HFFc6 (cell line): ENCODE data around the gene PTS. TPM values are rescaled to one million over a fixed set of nuclear protein-coding genes. Genes with fewer than 3 reads are reported as not detected.
"Not testable (repeated sequence)": the region's sequence is repeated elsewhere in the genome, so short reads cannot be mapped to it uniquely, and the experiment has no call there.

Experiments
- DNase-seq: peaks from one replicate; pipeline ENCODE4 v3.0.0-alpha.2; 2018
- H3K27ac Mint-ChIP-seq: 2 replicates; pipeline ENCODE4 v1.8.0; 2020; ENCODE audit warnings: mild to moderate bottlenecking, mixed read lengths
- H3K27me3 Mint-ChIP-seq: 2 replicates; pipeline ENCODE4 v1.8.0; 2021; ENCODE audit warnings: mild to moderate bottlenecking, moderate library complexity, mixed read lengths; ENCODE audit not compliant: insufficient read depth
- H3K36me3 Mint-ChIP-seq: 2 replicates; pipeline ENCODE4 v1.8.0; 2021; ENCODE audit warnings: low read depth, mixed read lengths
- H3K4me1 Mint-ChIP-seq: 2 replicates; pipeline ENCODE4 v1.8.0; 2020; ENCODE audit warnings: low read depth, mixed read lengths
- H3K4me3 Mint-ChIP-seq: 2 replicates; pipeline ENCODE4 v1.8.0; 2020; ENCODE audit warnings: mild to moderate bottlenecking, moderate library complexity, mixed read lengths
- H3K9me3 Mint-ChIP-seq: 2 replicates; pipeline ENCODE4 v1.8.0; 2020; ENCODE audit warnings: mild to moderate bottlenecking, mixed read lengths
- total RNA-seq, 6 experiments: library from RNA; stranded (reverse); fragmentation: NEBNext Ultra II Directional; extraction: Animal tissue kit (Norgen Biotek cat#: 25700); gene quantifications; 2 replicates in 1 of 6; 3 replicates in 5 of 6; pipeline ENCODE4 v1.2.3, GENCODE V29; 2021
- TF ChIP-seq, protein P1 (sequence below): fragments of 200-600 bp; sonication (generic); IDR thresholded peaks from 2 replicates; pipeline ENCODE4 v1.5.0; 2021; ENCODE audit warnings: antibody characterized with exemption, mild to moderate bottlenecking

PTS gene
- total RNA-seq, 6 experiments from 2014 or later, result 73.1 to 78.9 (median 75.7) TPM

DNA sequence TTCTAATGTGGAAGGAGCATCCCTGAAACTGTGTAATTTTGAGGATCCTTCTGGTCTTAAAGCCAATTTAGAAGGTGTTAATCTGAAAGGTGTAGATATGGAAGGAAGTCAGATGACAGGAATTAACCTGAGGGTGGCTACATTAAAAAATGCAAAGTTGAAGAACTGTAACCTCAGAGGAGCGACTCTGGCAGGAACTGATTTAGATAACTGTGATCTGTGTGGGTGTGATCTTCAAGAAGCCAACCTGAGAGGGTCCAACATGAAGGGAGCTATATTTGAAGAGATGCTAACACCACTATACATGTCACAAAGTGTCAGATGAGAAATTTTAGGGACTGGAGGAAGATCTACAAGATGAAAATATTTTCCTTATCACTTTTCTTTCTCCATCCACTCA, 43.4 kb upstream of the PTS start:
- Mint-ChIP-seq H3K4me3 (no peak overlapping the region), H3K27ac (no peak overlapping the region), H3K4me1 (no peaks in the 10 kb centered on the region), H3K9me3 (no peaks in the 10 kb centered on the region), H3K27me3 (peaks cover 4% of the 10 kb centered on the region; the same call in 1 of the 2 replicates), H3K36me3 (peaks cover 5% of the 10 kb centered on the region; the same call in 1 of the 2 replicates)
- TF ChIP-seq, protein P1, sequence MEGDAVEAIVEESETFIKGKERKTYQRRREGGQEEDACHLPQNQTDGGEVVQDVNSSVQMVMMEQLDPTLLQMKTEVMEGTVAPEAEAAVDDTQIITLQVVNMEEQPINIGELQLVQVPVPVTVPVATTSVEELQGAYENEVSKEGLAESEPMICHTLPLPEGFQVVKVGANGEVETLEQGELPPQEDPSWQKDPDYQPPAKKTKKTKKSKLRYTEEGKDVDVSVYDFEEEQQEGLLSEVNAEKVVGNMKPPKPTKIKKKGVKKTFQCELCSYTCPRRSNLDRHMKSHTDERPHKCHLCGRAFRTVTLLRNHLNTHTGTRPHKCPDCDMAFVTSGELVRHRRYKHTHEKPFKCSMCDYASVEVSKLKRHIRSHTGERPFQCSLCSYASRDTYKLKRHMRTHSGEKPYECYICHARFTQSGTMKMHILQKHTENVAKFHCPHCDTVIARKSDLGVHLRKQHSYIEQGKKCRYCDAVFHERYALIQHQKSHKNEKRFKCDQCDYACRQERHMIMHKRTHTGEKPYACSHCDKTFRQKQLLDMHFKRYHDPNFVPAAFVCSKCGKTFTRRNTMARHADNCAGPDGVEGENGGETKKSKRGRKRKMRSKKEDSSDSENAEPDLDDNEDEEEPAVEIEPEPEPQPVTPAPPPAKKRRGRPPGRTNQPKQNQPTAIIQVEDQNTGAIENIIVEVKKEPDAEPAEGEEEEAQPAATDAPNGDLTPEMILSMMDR, result no peak
- no peak for DNase-seq

DNA sequence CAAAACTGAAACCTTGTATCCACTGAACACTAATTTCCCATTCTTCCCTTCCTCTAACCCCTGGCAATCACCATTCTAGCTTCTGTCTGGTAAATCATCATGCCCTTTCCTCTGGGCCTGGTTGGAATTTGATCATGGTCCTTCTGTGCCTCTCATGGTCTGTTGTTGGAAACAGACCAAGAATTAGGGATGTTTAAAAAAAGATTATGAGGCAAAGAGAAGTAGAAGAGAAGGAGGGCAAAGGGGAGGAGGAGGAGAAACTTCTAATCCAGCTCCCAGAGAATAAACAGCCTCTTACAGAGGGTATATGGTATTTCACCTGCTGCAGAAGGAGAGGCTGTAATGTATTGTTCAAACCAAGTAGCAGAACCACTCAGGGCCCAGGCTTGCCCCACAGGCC, 40.3 kb upstream of the PTS start:
- Mint-ChIP-seq H3K27ac (no peak overlapping the region), H3K9me3 (no peaks in the 10 kb centered on the region), H3K27me3 (peaks cover 4% of the 10 kb centered on the region; the same call in 1 of the 2 replicates), H3K36me3 (peaks cover 5% of the 10 kb centered on the region; the same call in 1 of the 2 replicates), H3K4me1 (no peaks in the 10 kb centered on the region), H3K4me3 (no peak overlapping the region)
- DNase-seq, result no peak
- TF ChIP-seq, protein P1, result no peak

DNA sequence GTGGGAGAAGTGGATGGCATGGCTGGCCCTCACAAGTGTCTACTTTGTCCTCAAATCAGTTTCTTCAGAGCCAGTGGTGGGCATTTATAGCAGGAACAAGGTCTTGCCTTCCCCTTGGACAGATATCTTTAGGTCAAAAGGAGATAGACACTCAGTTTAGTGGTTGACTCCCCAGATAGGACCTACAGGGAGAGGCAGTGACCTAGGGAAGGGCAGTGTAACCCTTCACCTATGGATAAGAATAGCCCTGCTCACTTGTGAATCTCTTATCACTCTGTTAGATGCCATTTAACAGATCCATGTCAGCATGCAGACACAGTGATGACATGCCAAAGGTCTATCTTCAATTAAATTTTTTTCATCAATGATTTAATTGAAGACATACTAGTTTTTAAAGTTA, 39.9 kb upstream of the PTS start:
- H3K9me3 Mint-ChIP-seq, result no peaks in the 10 kb centered on the region
- no peak overlapping the region for H3K4me3 Mint-ChIP-seq
- H3K27me3 Mint-ChIP-seq, result peaks cover 4% of the 10 kb centered on the region; the same call in 1 of the 2 replicates
- TF ChIP-seq, protein P1, result no peak
- no peak overlapping the region for H3K27ac Mint-ChIP-seq
- no peaks in the 10 kb centered on the region for H3K4me1 Mint-ChIP-seq
- DNase-seq, result no peak
- peaks cover 5% of the 10 kb centered on the region; the same call in 1 of the 2 replicates for H3K36me3 Mint-ChIP-seq

DNA sequence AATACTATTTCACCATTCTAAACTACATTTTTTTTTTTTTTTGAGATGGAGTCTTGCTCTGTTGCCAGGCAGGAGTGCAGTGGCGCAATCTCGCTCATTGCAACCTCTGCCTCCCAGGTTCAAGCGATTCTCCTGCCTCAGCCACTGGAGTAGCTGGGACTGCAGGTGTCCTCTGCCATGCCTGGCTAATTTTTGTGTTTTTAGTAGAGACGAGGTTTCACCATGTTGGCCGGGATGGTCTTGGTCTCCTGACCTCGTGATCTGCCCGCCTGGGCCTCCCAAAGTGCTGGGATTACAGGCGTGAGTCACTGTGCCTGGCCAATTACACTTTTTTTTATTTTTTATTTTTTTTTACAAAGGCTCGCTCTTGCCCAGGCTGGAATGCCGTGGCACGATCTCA, 31.1 kb upstream of the PTS start:
- not testable (repeated sequence) for H3K9me3 Mint-ChIP-seq, H3K36me3 Mint-ChIP-seq, DNase-seq, H3K4me3 Mint-ChIP-seq, H3K27ac Mint-ChIP-seq, H3K27me3 Mint-ChIP-seq
- peaks cover 11% of the 10 kb centered on the region for H3K4me1 Mint-ChIP-seq

DNA sequence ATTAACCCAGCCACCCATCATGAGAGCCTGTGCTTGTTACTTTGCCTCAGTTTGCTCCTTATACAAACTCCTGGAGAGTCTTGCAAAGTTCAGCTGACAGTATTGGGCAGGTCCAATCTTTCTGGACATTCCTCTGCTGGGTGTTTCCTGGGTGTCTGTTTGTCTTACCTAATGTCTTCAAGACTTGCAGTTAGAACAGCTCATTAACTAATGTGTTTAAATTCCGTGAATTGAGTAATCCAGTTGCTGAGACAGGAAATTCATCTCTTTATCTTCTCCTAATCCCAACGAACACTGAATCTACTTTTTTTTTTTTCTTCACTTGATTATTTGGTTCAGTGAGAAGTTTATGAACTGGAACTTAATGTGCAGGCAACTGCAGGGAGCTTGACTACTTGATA, 30.3 kb upstream of the PTS start:
- Mint-ChIP-seq H3K27me3 (peaks cover 2% of the 10 kb centered on the region; the same call in 1 of the 2 replicates), H3K36me3 (no peaks in the 10 kb centered on the region), H3K27ac (peak overlapping the region; percentile 12), H3K4me1 (peaks cover 11% of the 10 kb centered on the region), H3K9me3 (no peaks in the 10 kb centered on the region), H3K4me3 (peak overlapping the region; percentile 67)
- TF ChIP-seq, protein P1, result no peak
- DNase-seq, result no peak

DNA sequence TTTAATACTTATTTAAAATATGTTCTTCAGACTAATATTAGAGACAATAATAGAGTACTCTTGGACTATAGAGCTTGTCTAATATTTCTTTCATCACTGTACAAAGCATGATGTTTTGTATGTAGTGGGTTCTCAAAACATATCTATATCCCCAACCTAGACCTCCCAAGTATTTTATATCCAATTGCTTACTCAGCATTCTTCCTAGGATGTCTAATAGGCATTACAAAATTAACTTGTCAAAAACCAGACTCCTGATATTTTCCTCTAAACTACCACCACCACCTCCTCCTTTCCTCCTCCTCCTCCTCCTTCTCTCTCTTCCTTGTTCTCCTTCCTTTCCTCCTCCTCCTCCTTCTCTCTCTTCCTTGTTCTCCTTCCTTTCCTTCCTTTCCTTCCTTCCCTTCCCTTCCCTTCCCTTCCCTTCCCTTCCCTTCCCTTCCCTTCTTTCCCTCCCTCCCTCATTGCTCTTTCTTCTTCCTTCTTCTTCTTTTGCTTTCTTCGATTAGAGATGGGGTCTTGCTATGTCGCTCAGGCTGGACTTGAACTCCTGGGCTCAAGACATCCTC, 29.6 kb upstream of the PTS start:
- no peak overlapping the region for H3K27ac Mint-ChIP-seq
- no peaks in the 10 kb centered on the region for H3K9me3 Mint-ChIP-seq
- no peak for DNase-seq
- peaks cover 2% of the 10 kb centered on the region; the same call in 1 of the 2 replicates for H3K27me3 Mint-ChIP-seq
- H3K4me1 Mint-ChIP-seq, result peaks cover 11% of the 10 kb centered on the region
- H3K4me3 Mint-ChIP-seq, result no peak overlapping the region
- TF ChIP-seq, protein P1, result no peak
- H3K36me3 Mint-ChIP-seq, result no peaks in the 10 kb centered on the region

DNA sequence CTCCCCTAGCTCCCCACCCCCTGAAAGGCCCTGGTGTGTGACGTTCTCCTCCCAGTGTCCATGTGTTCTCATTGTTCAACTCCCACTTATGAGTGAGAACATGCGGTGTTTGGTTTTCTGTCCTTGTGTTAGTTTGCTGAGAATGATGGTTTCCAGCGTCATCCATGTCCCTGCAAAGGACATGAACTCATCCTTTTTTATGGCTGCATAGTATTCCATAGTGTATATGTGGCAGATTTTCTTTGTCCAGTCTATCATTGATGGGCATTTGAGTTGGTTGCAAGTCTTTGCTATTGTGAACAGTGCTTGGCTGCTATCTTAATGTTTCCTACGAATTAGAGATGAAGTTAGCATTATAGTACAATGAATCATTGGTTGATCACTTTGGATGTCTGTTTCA, 27.1 kb upstream of the PTS start:
- peaks cover 11% of the 10 kb centered on the region for H3K4me1 Mint-ChIP-seq
- H3K27me3 Mint-ChIP-seq, DNase-seq, H3K9me3 Mint-ChIP-seq, H3K4me3 Mint-ChIP-seq, H3K36me3 Mint-ChIP-seq, H3K27ac Mint-ChIP-seq: not testable (repeated sequence)
